ENCODE data around the gene PHACTR3. TPM values are rescaled to one million over a fixed set of nuclear protein-coding genes. Genes with fewer than 3 reads are reported as not detected.
A peak's percentile ranks its signal among the peaks of the same experiment; 100 is the strongest.

The PHACTR3 gene
- total RNA-seq, 1 donor from 2014 or later = 2.1 TPM

GRCh38 chr20:59817846-59818615, 213.7 kb downstream of the PHACTR3 start:
- no peaks in the 10 kb centered on the region for H3K4me1 Mint-ChIP-seq (ENCODE audit: unreplicated experiment)
- no peak for DNase-seq (ENCODE audit: extremely low spot score, unreplicated experiment)
- TF ChIP-seq CTCF (conservative IDR thresholded peaks at IDR 0.05) = no peak

GRCh38 chr20:59818911-59819310, 214.6 kb downstream of the PHACTR3 start:
- H3K4me3 Mint-ChIP-seq = no peak overlapping the region
- H3K27ac Mint-ChIP-seq = no peak overlapping the region
- no peaks in the 10 kb centered on the region for H3K36me3 Mint-ChIP-seq
- H3K4me1 Mint-ChIP-seq (ENCODE audit: unreplicated experiment) = no peaks in the 10 kb centered on the region
- H3K27me3 Mint-ChIP-seq = peaks cover 16% of the 10 kb centered on the region
- no peak for TF ChIP-seq CTCF (conservative IDR thresholded peaks at IDR 0.05)
- no peaks in the 10 kb centered on the region for H3K9me3 Mint-ChIP-seq
- no peak for DNase-seq (ENCODE audit: extremely low spot score, unreplicated experiment)

More at GRCh38 chr20:59817846-59818615, 213.7 kb downstream of the PHACTR3 start:
- Mint-ChIP-seq H3K9me3 (no peaks in the 10 kb centered on the region), H3K36me3 (no peaks in the 10 kb centered on the region), H3K27me3 (peaks cover 20% of the 10 kb centered on the region), H3K27ac (no peak overlapping the region), H3K4me3 (no peak overlapping the region)

- no peak overlapping the region for H3K27ac Mint-ChIP-seq
- peak; percentile 33 for TF ChIP-seq CTCF (conservative IDR thresholded peaks at IDR 0.05)
- no peaks in the 10 kb centered on the region for H3K4me1 Mint-ChIP-seq (ENCODE audit: unreplicated experiment)
- no peaks in the 10 kb centered on the region for H3K36me3 Mint-ChIP-seq
- no peaks in the 10 kb centered on the region for H3K9me3 Mint-ChIP-seq
- H3K27me3 Mint-ChIP-seq = peaks cover 16% of the 10 kb centered on the region
- DNase-seq (ENCODE audit: extremely low spot score, unreplicated experiment) = no peak
- H3K4me3 Mint-ChIP-seq = no peak overlapping the region
These were observed 215.3 kb downstream of the PHACTR3 start for GRCh38 chr20:59819496-59820203.

GRCh38 chr20:59820204-59821041, 216.1 kb downstream of the PHACTR3 start:
- DNase-seq (ENCODE audit: extremely low spot score, unreplicated experiment) = no peak
- no peaks in the 10 kb centered on the region for H3K4me1 Mint-ChIP-seq (ENCODE audit: unreplicated experiment)
- H3K27me3 Mint-ChIP-seq = peaks cover 16% of the 10 kb centered on the region
- no peaks in the 10 kb centered on the region for H3K36me3 Mint-ChIP-seq
- H3K27ac Mint-ChIP-seq = no peak overlapping the region
- no peak overlapping the region for H3K4me3 Mint-ChIP-seq
- H3K9me3 Mint-ChIP-seq = no peaks in the 10 kb centered on the region
- TF ChIP-seq CTCF (conservative IDR thresholded peaks at IDR 0.05) = no peak

- Mint-ChIP-seq H3K27ac (no peak overlapping the region), H3K27me3 (peaks cover 16% of the 10 kb centered on the region), H3K9me3 (no peaks in the 10 kb centered on the region), H3K4me1 (ENCODE audit: unreplicated experiment) (no peaks in the 10 kb centered on the region), H3K36me3 (no peaks in the 10 kb centered on the region), H3K4me3 (no peak overlapping the region)
- TF ChIP-seq CTCF (conservative IDR thresholded peaks at IDR 0.05) = no peak
- DNase-seq (ENCODE audit: extremely low spot score, unreplicated experiment) = no peak
These were observed 216.9 kb downstream of the PHACTR3 start for GRCh38 chr20:59821201-59821600.
